DND-41 (cell line): ENCODE data around the gene TUB.
A peak's percentile ranks its signal among the peaks of the same experiment; 100 is the strongest.

Source experiments
- ATAC-seq: fragments of 200-7000 bp; cut with Tn5 transposase; 3 replicates; pipeline ENCODE4 v1.9.1; 2021; ENCODE audit warnings: low read depth; ENCODE audit not compliant: insufficient read depth
- DNase-seq: peaks from one replicate; pipeline ENCODE4 v3.0.0-alpha.2; 2020
- H2AFZ ChIP-seq: 2 replicates; pipeline ENCODE4 v1.6.0; 2012; ENCODE audit warnings: low read depth, low read length
- H3K27ac ChIP-seq: 2 replicates; pipeline ENCODE4 v1.5.1; 2012; ENCODE audit warnings: low read length, inconsistent platforms
- H3K27me3 ChIP-seq: fragments of 200-600 bp; sonication (generic); 2 replicates; pipeline ENCODE4 v1.6.0; 2012; ENCODE audit warnings: low read length, mild to moderate bottlenecking, inconsistent platforms; ENCODE audit not compliant: insufficient read depth, poor library complexity
- H3K36me3 ChIP-seq: 2 replicates; pipeline ENCODE4 v1.5.1; 2012; ENCODE audit warnings: low read length, inconsistent platforms; ENCODE audit not compliant: insufficient read depth
- H3K4me1 ChIP-seq: 2 replicates; pipeline ENCODE4 v1.5.1; 2012; ENCODE audit warnings: mild to moderate bottlenecking, low read length; ENCODE audit not compliant: insufficient read depth
- H3K4me2 ChIP-seq: 2 replicates; pipeline ENCODE4 v1.6.0; 2012; ENCODE audit warnings: mild to moderate bottlenecking, moderate library complexity, low read length, inconsistent platforms; ENCODE audit not compliant: insufficient read depth
- H3K4me3 ChIP-seq, 2 experiments: fragments of 200-600 bp in 1 of 2; shearing (Covaris generic) in 1 of 2; 2 replicates each; pipeline ENCODE4 v1.5.1; 2012 to 2016; ENCODE audit warnings: inconsistent platforms in 2 of 2, low read length in 2 of 2, mild to moderate bottlenecking in 2 of 2, low read depth in 1 of 2, moderate library complexity in 1 of 2
- H3K79me2 ChIP-seq: 2 replicates; pipeline ENCODE4 v1.6.0; 2012; ENCODE audit warnings: low read length, inconsistent platforms; ENCODE audit not compliant: insufficient read depth
- H3K9ac ChIP-seq: 2 replicates; pipeline ENCODE4 v1.6.0; 2012; ENCODE audit warnings: low read depth, mild to moderate bottlenecking, inconsistent platforms, low read length, moderate library complexity
- H3K9me3 ChIP-seq: 2 replicates; pipeline ENCODE4 v1.5.1; 2012; ENCODE audit warnings: low read length, moderate library complexity, mild to moderate bottlenecking, inconsistent platforms; ENCODE audit not compliant: insufficient read depth, severe bottlenecking
- H4K20me1 ChIP-seq: 2 replicates; pipeline ENCODE4 v1.6.0; 2012; ENCODE audit warnings: low read length; ENCODE audit not compliant: insufficient read depth
- EZH2 ChIP-seq: IDR thresholded peaks from 3 replicates; pipeline ENCODE4 v1.6.1; 2012; ENCODE audit warnings: borderline replicate concordance, low read depth, mild to moderate bottlenecking, moderate library complexity, low read length, inconsistent platforms; ENCODE audit not compliant: severe bottlenecking
- TF ChIP-seq, protein P1 (sequence below): IDR thresholded peaks from 2 replicates; pipeline ENCODE4 v1.5.1; 2012; ENCODE audit warnings: borderline replicate concordance, low read length, moderate library complexity, mild to moderate bottlenecking; ENCODE audit not compliant: poor library complexity, severe bottlenecking; ENCODE audit errors: extremely low read depth

TUB gene

GRCh38 chr11:8090756-8091155 is 9.7 kb downstream of the TUB start:
- Histone ChIP-seq H3K27ac (no peak overlapping the region), H4K20me1 (no peaks in the 10 kb centered on the region; the same call in 1 of the 2 replicates), H3K9ac (no peak overlapping the region), H3K4me2 (no peak overlapping the region), H3K36me3 (no peaks in the 10 kb centered on the region), H3K4me3 (no peak overlapping the region), H3K79me2 (no peaks in the 10 kb centered on the region), H2AFZ (no peak overlapping the region), H3K4me1 (no peaks in the 10 kb centered on the region), H3K9me3 (no peaks in the 10 kb centered on the region), H3K27me3 (no peaks in the 10 kb centered on the region)
- DNase-seq (peak; percentile 48), ATAC-seq (peak; percentile 51; the same call in 2 of the 3 replicates)
- TF ChIP-seq, protein P1, sequence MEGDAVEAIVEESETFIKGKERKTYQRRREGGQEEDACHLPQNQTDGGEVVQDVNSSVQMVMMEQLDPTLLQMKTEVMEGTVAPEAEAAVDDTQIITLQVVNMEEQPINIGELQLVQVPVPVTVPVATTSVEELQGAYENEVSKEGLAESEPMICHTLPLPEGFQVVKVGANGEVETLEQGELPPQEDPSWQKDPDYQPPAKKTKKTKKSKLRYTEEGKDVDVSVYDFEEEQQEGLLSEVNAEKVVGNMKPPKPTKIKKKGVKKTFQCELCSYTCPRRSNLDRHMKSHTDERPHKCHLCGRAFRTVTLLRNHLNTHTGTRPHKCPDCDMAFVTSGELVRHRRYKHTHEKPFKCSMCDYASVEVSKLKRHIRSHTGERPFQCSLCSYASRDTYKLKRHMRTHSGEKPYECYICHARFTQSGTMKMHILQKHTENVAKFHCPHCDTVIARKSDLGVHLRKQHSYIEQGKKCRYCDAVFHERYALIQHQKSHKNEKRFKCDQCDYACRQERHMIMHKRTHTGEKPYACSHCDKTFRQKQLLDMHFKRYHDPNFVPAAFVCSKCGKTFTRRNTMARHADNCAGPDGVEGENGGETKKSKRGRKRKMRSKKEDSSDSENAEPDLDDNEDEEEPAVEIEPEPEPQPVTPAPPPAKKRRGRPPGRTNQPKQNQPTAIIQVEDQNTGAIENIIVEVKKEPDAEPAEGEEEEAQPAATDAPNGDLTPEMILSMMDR: peak; percentile 68
- no peak for TF ChIP-seq EZH2

DNA sequence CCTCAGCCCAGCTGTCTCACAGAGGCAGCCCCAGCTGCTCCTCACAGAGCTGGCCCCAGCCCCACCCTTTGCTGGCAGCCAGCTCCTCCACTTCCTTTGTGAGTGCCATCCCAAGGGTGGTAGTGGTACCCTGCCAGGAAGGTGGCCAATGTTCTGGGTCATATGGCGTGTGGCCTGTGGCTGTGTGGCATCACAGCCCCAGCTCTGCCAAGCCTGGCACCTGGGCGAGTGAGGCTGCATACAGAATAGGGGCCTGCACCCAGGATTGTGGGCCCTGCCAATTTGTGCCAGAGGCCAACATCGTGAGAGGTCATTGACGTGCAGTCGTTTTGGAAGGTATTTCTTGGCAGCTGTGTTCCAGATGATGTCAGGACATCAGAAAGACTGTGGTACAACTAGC is 10.7 kb downstream of the TUB start:
- H3K79me2 ChIP-seq: no peaks in the 10 kb centered on the region
- no peaks in the 10 kb centered on the region for H3K4me1 ChIP-seq
- no peaks in the 10 kb centered on the region for H3K36me3 ChIP-seq
- H3K9me3 ChIP-seq: no peaks in the 10 kb centered on the region
- ATAC-seq (no peak), DNase-seq (no peak)
- H3K4me3 ChIP-seq: no peak overlapping the region
- no peaks in the 10 kb centered on the region for H3K27me3 ChIP-seq
- H2AFZ ChIP-seq: no peak overlapping the region
- no peaks in the 10 kb centered on the region; the same call in 1 of the 2 replicates for H4K20me1 ChIP-seq
- H3K4me2 ChIP-seq: no peak overlapping the region
- no peak overlapping the region for H3K27ac ChIP-seq
- no peak overlapping the region for H3K9ac ChIP-seq
- TF ChIP-seq, protein P1: no peak
- no peak for TF ChIP-seq EZH2

GRCh38 chr11:8092587-8093424 is 11.8 kb downstream of the TUB start:
- Histone ChIP-seq H3K27me3 (no peaks in the 10 kb centered on the region), H3K4me2 (no peak overlapping the region), H3K9me3 (no peaks in the 10 kb centered on the region), H2AFZ (0 out of 2 replicates have a peak overlapping the region, but pooled peaks have one; percentile 48), H3K27ac (no peak overlapping the region), H3K9ac (no peak overlapping the region), H3K36me3 (no peaks in the 10 kb centered on the region), H4K20me1 (no peaks in the 10 kb centered on the region; the same call in 1 of the 2 replicates), H3K4me3 (no peak overlapping the region), H3K4me1 (no peaks in the 10 kb centered on the region), H3K79me2 (no peaks in the 10 kb centered on the region)
- peak; percentile 48 for DNase-seq
- no peak for TF ChIP-seq EZH2
- TF ChIP-seq, protein P1: peak; percentile 56
- peak; percentile 77 for ATAC-seq
